PC-3 (cell line): ENCODE results near the gene C10orf95. TPM values are rescaled to one million over a fixed set of nuclear protein-coding genes. Genes with fewer than 3 reads are reported as not detected.

ENCODE experiments used
- ATAC-seq: fragments of 200-7000 bp; cut with Tn5 transposase; 2 replicates; pipeline ENCODE4 v1.9.1; 2020; ENCODE audit warnings: mild to moderate bottlenecking, moderate library complexity
- BruUV-seq: library from RNA; stranded (reverse); fragments of 400-500 nt; replicated peaks from 2 replicates; lab custom pipeline; 2021; lab: Mats Ljungman, UMichigan
- CTCF ChIA-PET: fragments of 300-600 bp; sonication (Branson Sonifier 250); formaldehyde crosslinking; loops from one replicate; lab custom pipeline; 2022; ENCODE audit warnings: antibody characterized with exemption; lab: Charles Lee
- POLR2A ChIA-PET: fragments of 300-600 bp; sonication (Branson Sonifier 250); formaldehyde crosslinking; loops from one replicate; lab custom pipeline; 2022; ENCODE audit warnings: antibody characterized with exemption; ENCODE audit not compliant: unreplicated experiment; lab: Charles Lee
- DNase-seq: peaks from one replicate; pipeline ENCODE4 v3.0.0-alpha.2; 2015
- H2AFZ ChIP-seq: fragments of 300-600 bp; sonication (generic); 2 replicates; pipeline ENCODE4 v1.6.0; 2016; ENCODE audit warnings: antibody characterized with exemption, low read length
- H3F3A ChIP-seq: fragments of 300-600 bp; sonication (generic); one replicate; pipeline ENCODE4 v1.6.0; 2017; ENCODE audit warnings: antibody characterized with exemption, low read length, control low read depth, mild to moderate bottlenecking; ENCODE audit not compliant: unreplicated experiment
- H3K27ac ChIP-seq: fragments of 300-600 bp; sonication (generic); 2 replicates; pipeline ENCODE4 v1.5.1; 2016; ENCODE audit warnings: mild to moderate bottlenecking, low read length
- H3K27me3 ChIP-seq: fragments of 300-600 bp; sonication (generic); 2 replicates; pipeline ENCODE4 v1.6.1; 2016; ENCODE audit warnings: low read length, mixed read lengths
- H3K36me3 ChIP-seq: fragments of 300-600 bp; sonication (generic); 2 replicates; pipeline ENCODE4 v1.6.1; 2016; ENCODE audit warnings: low read depth, mixed run types, low read length, mixed read lengths
- H3K4me1 ChIP-seq: fragments of 300-600 bp; sonication (generic); 2 replicates; pipeline ENCODE4 v1.5.1; 2016; ENCODE audit warnings: low read length; ENCODE audit not compliant: insufficient read depth
- H3K4me2 ChIP-seq: fragments of 300-600 bp; sonication (generic); 2 replicates; pipeline ENCODE4 v1.6.0; 2016; ENCODE audit warnings: low read length
- H3K4me3 ChIP-seq: fragments of 300-600 bp; sonication (generic); 2 replicates; pipeline ENCODE4 v1.5.1; 2016; ENCODE audit warnings: mild to moderate bottlenecking, low read length, mixed read lengths
- H3K79me2 ChIP-seq: fragments of 300-600 bp; sonication (generic); 2 replicates; pipeline ENCODE4 v1.6.1; 2017; ENCODE audit warnings: low read length, mixed read lengths
- H3K9ac ChIP-seq: fragments of 300-600 bp; sonication (generic); 2 replicates; pipeline ENCODE4 v1.6.0; 2016; ENCODE audit warnings: mild to moderate bottlenecking, low read length
- H3K9me2 ChIP-seq: fragments of 300-600 bp; sonication (generic); replicated peaks from 2 replicates; pipeline ENCODE4 v1.6.1; 2016; ENCODE audit warnings: mixed run types, low read length, mixed read lengths
- H3K9me3 ChIP-seq: fragments of 300-600 bp; sonication (generic); 2 replicates; pipeline ENCODE4 v1.6.1; 2016; ENCODE audit warnings: low read length, mixed read lengths
- H4K20me1 ChIP-seq: fragments of 300-600 bp; sonication (generic); 2 replicates; pipeline ENCODE4 v1.6.1; 2016; ENCODE audit warnings: low read length, mixed read lengths
- CTCF ChIP-seq: fragments of 300-600 bp; sonication (generic); conservative IDR thresholded peaks from 2 replicates; pipeline ENCODE4 v1.5.1; 2017; ENCODE audit warnings: antibody characterized with exemption, low read depth, mild to moderate bottlenecking, low read length
- EZH2 ChIP-seq: fragments of 300-600 bp; sonication (generic); IDR thresholded peaks from one replicate; pipeline ENCODE4 v1.6.1; 2017; ENCODE audit warnings: antibody characterized with exemption, mild to moderate bottlenecking, low read length; ENCODE audit not compliant: unreplicated experiment
- EZH2phosphoT487 ChIP-seq: fragments of 300-600 bp; sonication (generic); IDR thresholded peaks from 2 replicates; pipeline ENCODE4 v1.6.1; 2018; ENCODE audit warnings: mild to moderate bottlenecking, antibody characterized with exemption, low read length, borderline replicate concordance
- intact Hi-C: fragments of 100-400 bp; cut with micrococcal nuclease; formaldehyde crosslinking; loops from 2 replicates; pipeline ENCODE4 v1.9.0; 2023
- total RNA-seq: library from RNA; depleted of rRNA; stranded (reverse); fragments of >200 nt; gene quantifications from 2 replicates; pipeline ENCODE4 v1.2.3, GENCODE V29; 2014

The C10orf95 gene
- total RNA-seq, 1 experiment from 2014 or later = 1.9 TPM

- intact Hi-C loops = no loop called here
- H2AFZ ChIP-seq = no peak overlapping the region
- H3K9me2 ChIP-seq = no peaks in the 10 kb centered on the region
- ChIA-PET CTCF (no interaction called here), POLR2A (no interaction called here)
- no peak overlapping the region for H3K27ac ChIP-seq
- H3K9ac ChIP-seq = no peak overlapping the region
- no peak overlapping the region for H3K4me3 ChIP-seq
- no peak for DNase-seq
- no peak for ATAC-seq
- no TSS peak for BruUV-seq
- no peaks in the 10 kb centered on the region for H3K9me3 ChIP-seq
- no peaks in the 10 kb centered on the region for H3K27me3 ChIP-seq
- no peaks in the 10 kb centered on the region for H3K36me3 ChIP-seq
- peaks cover 79% of the 10 kb centered on the region for H3K79me2 ChIP-seq
- TF ChIP-seq CTCF = no peak
- no peak for TF ChIP-seq EZH2
- no peak for TF ChIP-seq EZH2phosphoT487
- H3F3A ChIP-seq = no peaks in the 10 kb centered on the region
- H3K4me1 ChIP-seq = 0 out of 2 replicates have a peak, but pooled peaks cover 3% of the 10 kb centered on the region
- peaks cover 15% of the 10 kb centered on the region; the same call in 1 of the 2 replicates for H4K20me1 ChIP-seq
- H3K4me2 ChIP-seq = no peak overlapping the region
These were observed 46.2 kb upstream of the C10orf95 start for GRCh38 chr10:102497545-102497944.

GRCh38 chr10:102493771-102494170, 42.4 kb upstream of the C10orf95 start:
- H3K79me2 ChIP-seq = peaks cover 54% of the 10 kb centered on the region
- H3F3A ChIP-seq = no peaks in the 10 kb centered on the region
- no peak overlapping the region for H3K4me2 ChIP-seq
- ChIA-PET POLR2A (no interaction called here), CTCF (no interaction called here)
- no TSS peak for BruUV-seq
- no peak overlapping the region for H3K4me3 ChIP-seq
- no peak for ATAC-seq
- H3K9ac ChIP-seq = no peak overlapping the region
- H4K20me1 ChIP-seq = 0 out of 2 replicates have a peak, but pooled peaks cover 4% of the 10 kb centered on the region
- H3K9me3 ChIP-seq = no peaks in the 10 kb centered on the region
- H2AFZ ChIP-seq = no peak overlapping the region
- H3K9me2 ChIP-seq = no peaks in the 10 kb centered on the region
- no peak for DNase-seq
- intact Hi-C loops = no loop called here
- no peak for TF ChIP-seq EZH2
- TF ChIP-seq CTCF = no peak
- TF ChIP-seq EZH2phosphoT487 = no peak
- peaks cover 3% of the 10 kb centered on the region; the same call in 1 of the 2 replicates for H3K36me3 ChIP-seq
- no peak overlapping the region for H3K27ac ChIP-seq
- no peaks in the 10 kb centered on the region for H3K27me3 ChIP-seq
- no peaks in the 10 kb centered on the region for H3K4me1 ChIP-seq

GRCh38 chr10:102492983-102493382, 41.6 kb upstream of the C10orf95 start:
- H3K9me2 ChIP-seq = no peaks in the 10 kb centered on the region
- TF ChIP-seq EZH2 = no peak
- TF ChIP-seq CTCF = no peak
- no peak for TF ChIP-seq EZH2phosphoT487
- no peaks in the 10 kb centered on the region for H3K4me1 ChIP-seq
- BruUV-seq = no TSS peak
- H4K20me1 ChIP-seq = 0 out of 2 replicates have a peak, but pooled peaks cover 4% of the 10 kb centered on the region
- no peak overlapping the region for H2AFZ ChIP-seq
- DNase-seq = no peak
- no peaks in the 10 kb centered on the region for H3F3A ChIP-seq
- H3K27me3 ChIP-seq = no peaks in the 10 kb centered on the region
- intact Hi-C loops = no loop called here
- H3K4me3 ChIP-seq = no peak overlapping the region
- ChIA-PET POLR2A (no interaction called here), CTCF (no interaction called here)
- H3K27ac ChIP-seq = no peak overlapping the region
- H3K9ac ChIP-seq = no peak overlapping the region
- H3K79me2 ChIP-seq = peaks cover 46% of the 10 kb centered on the region
- H3K4me2 ChIP-seq = no peak overlapping the region
- H3K36me3 ChIP-seq = peaks cover 5% of the 10 kb centered on the region; the same call in 1 of the 2 replicates
- no peaks in the 10 kb centered on the region for H3K9me3 ChIP-seq
- ATAC-seq = no peak
